GM12801 (cell line): ENCODE data around the gene XRCC6.

Experiments
- TF ChIP-seq, protein P1 (sequence below): IDR thresholded peaks from one replicate; pipeline ENCODE4 v1.5.1; 2011; ENCODE audit warnings: control low read depth; ENCODE audit not compliant: insufficient read length; ENCODE audit errors: extremely low read depth

Gene XRCC6

GRCh38 chr22:41578818-41579217 is 42.3 kb upstream of the XRCC6 start:
- TF ChIP-seq, protein P1, sequence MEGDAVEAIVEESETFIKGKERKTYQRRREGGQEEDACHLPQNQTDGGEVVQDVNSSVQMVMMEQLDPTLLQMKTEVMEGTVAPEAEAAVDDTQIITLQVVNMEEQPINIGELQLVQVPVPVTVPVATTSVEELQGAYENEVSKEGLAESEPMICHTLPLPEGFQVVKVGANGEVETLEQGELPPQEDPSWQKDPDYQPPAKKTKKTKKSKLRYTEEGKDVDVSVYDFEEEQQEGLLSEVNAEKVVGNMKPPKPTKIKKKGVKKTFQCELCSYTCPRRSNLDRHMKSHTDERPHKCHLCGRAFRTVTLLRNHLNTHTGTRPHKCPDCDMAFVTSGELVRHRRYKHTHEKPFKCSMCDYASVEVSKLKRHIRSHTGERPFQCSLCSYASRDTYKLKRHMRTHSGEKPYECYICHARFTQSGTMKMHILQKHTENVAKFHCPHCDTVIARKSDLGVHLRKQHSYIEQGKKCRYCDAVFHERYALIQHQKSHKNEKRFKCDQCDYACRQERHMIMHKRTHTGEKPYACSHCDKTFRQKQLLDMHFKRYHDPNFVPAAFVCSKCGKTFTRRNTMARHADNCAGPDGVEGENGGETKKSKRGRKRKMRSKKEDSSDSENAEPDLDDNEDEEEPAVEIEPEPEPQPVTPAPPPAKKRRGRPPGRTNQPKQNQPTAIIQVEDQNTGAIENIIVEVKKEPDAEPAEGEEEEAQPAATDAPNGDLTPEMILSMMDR: no peak

GRCh38 chr22:41579297-41579996 is 41.6 kb upstream of the XRCC6 start:
- TF ChIP-seq, protein P1: no peak

DNA sequence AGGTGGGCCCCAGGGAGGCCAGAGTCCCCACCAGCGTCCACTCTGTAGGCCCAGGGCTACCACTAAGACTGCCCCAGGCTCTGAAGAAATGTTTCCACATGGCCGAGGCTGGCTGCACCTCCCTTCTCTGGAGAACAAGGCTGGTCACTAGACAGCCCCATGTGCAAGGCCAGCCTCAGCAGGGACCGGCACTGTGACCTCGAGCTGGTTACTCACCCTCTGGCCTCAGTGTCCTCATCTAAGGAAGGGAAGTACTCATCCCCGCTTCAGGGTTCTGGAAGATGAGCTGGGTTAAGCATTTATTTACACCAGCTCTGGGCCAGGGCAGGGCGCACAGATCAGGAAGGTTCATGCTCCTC is 41.1 kb upstream of the XRCC6 start:
- TF ChIP-seq, protein P1: no peak

DNA sequence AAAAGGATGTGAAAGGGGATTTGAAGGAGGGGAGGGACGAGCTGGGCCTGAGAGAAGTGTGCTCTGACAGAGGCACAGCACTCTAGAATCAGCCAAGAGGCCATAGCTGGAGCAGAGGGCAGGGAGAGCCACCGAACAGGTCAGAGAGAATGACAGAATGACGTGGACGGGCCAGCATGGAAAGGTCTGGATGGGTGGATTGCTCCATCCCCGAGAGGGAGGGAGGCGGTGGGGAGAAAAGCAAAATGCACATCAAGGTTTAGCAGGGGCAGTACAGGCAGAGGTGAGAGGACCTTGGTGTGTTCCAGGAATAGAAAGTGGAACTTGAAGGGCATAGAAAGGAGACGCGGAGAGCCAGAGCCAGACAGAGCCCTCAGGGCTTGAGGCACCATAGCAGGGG is 38.4 kb upstream of the XRCC6 start:
- TF ChIP-seq, protein P1: no peak

- TF ChIP-seq, protein P1: no peak
These were observed 36.2 kb upstream of the XRCC6 start for GRCh38 chr22:41584881-41585280.

DNA sequence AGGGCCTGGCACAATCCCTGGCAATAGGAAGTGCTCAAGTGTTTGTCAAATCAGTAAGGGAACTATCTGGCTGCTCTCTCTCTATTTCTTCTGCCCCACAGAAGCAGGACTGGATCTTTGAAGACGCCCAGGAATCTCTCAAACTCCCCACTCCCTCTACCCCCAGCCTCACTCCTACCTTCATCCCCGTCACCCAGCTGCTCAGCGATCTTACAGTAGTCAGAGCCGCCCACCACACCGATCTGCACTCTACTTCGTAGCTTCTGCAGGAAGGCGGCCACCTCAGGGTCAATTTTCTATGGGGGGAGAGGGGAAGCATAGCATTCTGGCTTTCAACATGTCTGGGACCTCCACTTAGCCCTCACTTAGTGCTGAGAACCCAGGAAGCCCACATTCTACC is 35.2 kb upstream of the XRCC6 start:
- TF ChIP-seq, protein P1: no peak

DNA sequence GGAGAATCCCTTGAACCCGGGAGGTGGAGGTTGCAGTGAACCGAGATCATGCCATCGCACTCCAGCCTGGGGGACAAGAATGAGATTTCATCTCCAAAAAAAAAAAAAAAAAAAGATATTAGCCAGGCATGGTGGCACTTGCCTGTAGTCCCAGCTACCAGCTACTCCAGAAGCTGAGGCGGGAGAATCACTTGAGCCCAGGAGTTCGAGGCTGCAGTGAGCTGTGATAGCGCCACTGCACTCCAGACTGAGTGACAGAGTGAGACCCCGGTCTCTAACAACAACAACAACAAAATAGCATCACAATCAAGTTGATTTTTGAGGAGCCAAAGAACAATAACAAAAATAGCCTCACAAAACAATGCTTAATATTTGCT is 33.8 kb upstream of the XRCC6 start:
- TF ChIP-seq, protein P1: no peak
